Adipocyte (in vitro differentiated cells): Measurements from ENCODE around the gene CYP26B1.

Experiments
- DNase-seq: peaks from one replicate; pipeline ENCODE4 v3.0.0-alpha.2; 2015; ENCODE audit warnings: low read depth
- H3K27me3 ChIP-seq: replicated peaks from 2 replicates; pipeline ENCODE4 v1.7.0; 2013; ENCODE audit warnings: mild to moderate bottlenecking, low read length, moderate library complexity; ENCODE audit not compliant: control insufficient read depth, insufficient read depth
- H3K36me3 ChIP-seq: 2 replicates; pipeline ENCODE4 v1.7.0; 2013; ENCODE audit warnings: low read length, mild to moderate bottlenecking, moderate library complexity; ENCODE audit not compliant: control insufficient read depth, insufficient read depth, severe bottlenecking
- H3K4me1 ChIP-seq: 2 replicates; pipeline ENCODE4 v1.7.0; 2013; ENCODE audit warnings: mild to moderate bottlenecking, low read length, moderate library complexity; ENCODE audit not compliant: control insufficient read depth, insufficient read depth
- H3K4me3 ChIP-seq: 2 replicates; pipeline ENCODE4 v1.7.0; 2013; ENCODE audit warnings: mild to moderate bottlenecking, low read length, moderate library complexity
- H3K9ac ChIP-seq: 2 replicates; pipeline ENCODE4 v1.7.0; 2013; ENCODE audit warnings: mild to moderate bottlenecking, low read length, moderate library complexity
- H3K9me3 ChIP-seq: 2 replicates; pipeline ENCODE4 v1.7.0; 2013; ENCODE audit warnings: mild to moderate bottlenecking, low read length, moderate library complexity; ENCODE audit not compliant: control insufficient read depth

Gene CYP26B1

GRCh38 chr2:72132981-72133720 lies 14.5 kb downstream of the CYP26B1 start:
- Histone ChIP-seq H3K27me3 (no peaks in the 10 kb centered on the region), H3K4me1 (peaks cover 27% of the 10 kb centered on the region), H3K9me3 (no peaks in the 10 kb centered on the region), H3K4me3 (no peak overlapping the region), H3K36me3 (peaks cover 22% of the 10 kb centered on the region), H3K9ac (no peak overlapping the region)
- DNase-seq: no peak

- no peak overlapping the region for H3K4me3 ChIP-seq
- H3K9me3 ChIP-seq: no peaks in the 10 kb centered on the region
- H3K9ac ChIP-seq: no peak overlapping the region
- no peak for DNase-seq
- H3K4me1 ChIP-seq: peaks cover 20% of the 10 kb centered on the region
- H3K27me3 ChIP-seq: no peaks in the 10 kb centered on the region
- H3K36me3 ChIP-seq: peaks cover 22% of the 10 kb centered on the region
Measured at GRCh38 chr2:72131916-72132841, 15.5 kb downstream of the CYP26B1 start.

- Histone ChIP-seq H3K27me3 (no peaks in the 10 kb centered on the region), H3K9me3 (no peaks in the 10 kb centered on the region), H3K36me3 (peaks cover 22% of the 10 kb centered on the region), H3K4me3 (no peak overlapping the region), H3K9ac (no peak overlapping the region), H3K4me1 (peaks cover 13% of the 10 kb centered on the region)
- no peak for DNase-seq
Measured at GRCh38 chr2:72131371-72131891, 16.2 kb downstream of the CYP26B1 start.

- Histone ChIP-seq H3K9ac (no peak overlapping the region), H3K4me3 (no peak overlapping the region), H3K27me3 (no peaks in the 10 kb centered on the region), H3K4me1 (peaks cover 8% of the 10 kb centered on the region), H3K9me3 (no peaks in the 10 kb centered on the region), H3K36me3 (peaks cover 22% of the 10 kb centered on the region)
- DNase-seq: no peak
Measured at GRCh38 chr2:72130659-72131360, 16.9 kb downstream of the CYP26B1 start.

GRCh38 chr2:72129681-72130340 lies 17.9 kb downstream of the CYP26B1 start:
- peaks cover 8% of the 10 kb centered on the region for H3K4me1 ChIP-seq
- no peak overlapping the region for H3K9ac ChIP-seq
- H3K9me3 ChIP-seq: no peaks in the 10 kb centered on the region
- no peak for DNase-seq
- H3K36me3 ChIP-seq: peaks cover 22% of the 10 kb centered on the region
- no peaks in the 10 kb centered on the region for H3K27me3 ChIP-seq
- no peak overlapping the region for H3K4me3 ChIP-seq

GRCh38 chr2:72128843-72129227 lies 18.8 kb downstream of the CYP26B1 start:
- Histone ChIP-seq H3K9ac (no peak overlapping the region), H3K4me3 (no peak overlapping the region), H3K4me1 (peaks cover 8% of the 10 kb centered on the region), H3K36me3 (peaks cover 16% of the 10 kb centered on the region), H3K27me3 (no peaks in the 10 kb centered on the region), H3K9me3 (no peaks in the 10 kb centered on the region)
- no peak for DNase-seq

GRCh38 chr2:72128059-72128842 lies 19.4 kb downstream of the CYP26B1 start:
- Histone ChIP-seq H3K4me1 (peaks cover 8% of the 10 kb centered on the region), H3K9ac (no peak overlapping the region), H3K4me3 (no peak overlapping the region), H3K9me3 (no peaks in the 10 kb centered on the region), H3K36me3 (peaks cover 12% of the 10 kb centered on the region), H3K27me3 (no peaks in the 10 kb centered on the region)
- DNase-seq: no peak

- peaks cover 3% of the 10 kb centered on the region for H3K9me3 ChIP-seq
- no peaks in the 10 kb centered on the region for H3K27me3 ChIP-seq
- peaks cover 8% of the 10 kb centered on the region for H3K4me1 ChIP-seq
- DNase-seq: no peak
- H3K36me3 ChIP-seq: peaks cover 6% of the 10 kb centered on the region
- no peak overlapping the region for H3K9ac ChIP-seq
- no peak overlapping the region for H3K4me3 ChIP-seq
Measured at GRCh38 chr2:72127401-72128058, 20.1 kb downstream of the CYP26B1 start.

GRCh38 chr2:72126186-72127100 lies 21.2 kb downstream of the CYP26B1 start:
- Histone ChIP-seq H3K27me3 (no peaks in the 10 kb centered on the region), H3K36me3 (no peaks in the 10 kb centered on the region), H3K4me3 (no peak overlapping the region), H3K9ac (no peak overlapping the region), H3K4me1 (peaks cover 8% of the 10 kb centered on the region), H3K9me3 (peaks cover 6% of the 10 kb centered on the region)
- no peak for DNase-seq
